ENCODE data around the gene MYO16. TPM values are rescaled to one million over a fixed set of nuclear protein-coding genes. Genes with fewer than 3 reads are reported as not detected.

MYO16 gene
- total and polyA plus RNA-seq, 2 experiments from 2014 or later = 0.13 to 0.23 TPM

DNA sequence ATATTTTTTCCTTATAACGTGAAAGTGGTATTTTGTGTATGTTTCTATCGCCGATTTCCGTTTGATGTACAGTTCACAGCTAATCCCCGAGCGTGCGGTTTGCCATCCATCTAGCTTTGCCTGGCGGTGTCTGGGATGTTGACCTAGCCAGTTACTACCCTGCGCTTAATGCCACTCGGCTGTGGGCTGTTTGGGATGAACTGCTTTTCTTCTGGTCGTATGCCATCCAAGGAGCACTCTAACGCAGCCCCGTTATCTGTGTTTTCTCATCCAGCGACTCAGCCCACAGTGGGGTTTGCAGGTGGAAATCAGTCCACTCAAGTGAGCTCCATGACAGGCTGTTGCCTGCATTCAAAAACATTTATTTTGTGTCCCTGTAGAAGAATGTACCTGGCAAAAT is 512.3 kb downstream of the MYO16 start:
- no peaks in the 10 kb centered on the region for H3K9me3 ChIP-seq (ENCODE audit: low read depth)
- TF ChIP-seq, protein P1, sequence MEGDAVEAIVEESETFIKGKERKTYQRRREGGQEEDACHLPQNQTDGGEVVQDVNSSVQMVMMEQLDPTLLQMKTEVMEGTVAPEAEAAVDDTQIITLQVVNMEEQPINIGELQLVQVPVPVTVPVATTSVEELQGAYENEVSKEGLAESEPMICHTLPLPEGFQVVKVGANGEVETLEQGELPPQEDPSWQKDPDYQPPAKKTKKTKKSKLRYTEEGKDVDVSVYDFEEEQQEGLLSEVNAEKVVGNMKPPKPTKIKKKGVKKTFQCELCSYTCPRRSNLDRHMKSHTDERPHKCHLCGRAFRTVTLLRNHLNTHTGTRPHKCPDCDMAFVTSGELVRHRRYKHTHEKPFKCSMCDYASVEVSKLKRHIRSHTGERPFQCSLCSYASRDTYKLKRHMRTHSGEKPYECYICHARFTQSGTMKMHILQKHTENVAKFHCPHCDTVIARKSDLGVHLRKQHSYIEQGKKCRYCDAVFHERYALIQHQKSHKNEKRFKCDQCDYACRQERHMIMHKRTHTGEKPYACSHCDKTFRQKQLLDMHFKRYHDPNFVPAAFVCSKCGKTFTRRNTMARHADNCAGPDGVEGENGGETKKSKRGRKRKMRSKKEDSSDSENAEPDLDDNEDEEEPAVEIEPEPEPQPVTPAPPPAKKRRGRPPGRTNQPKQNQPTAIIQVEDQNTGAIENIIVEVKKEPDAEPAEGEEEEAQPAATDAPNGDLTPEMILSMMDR (IDR thresholded peaks at IDR 0.05; ENCODE audit: poor library complexity) = no peak
- no peak for TF ChIP-seq EZH2 (IDR thresholded peaks at IDR 0.05; ENCODE audit: borderline replicate concordance)
- TF ChIP-seq EZH2phosphoT487 (IDR thresholded peaks at IDR 0.05; ENCODE audit: low read depth, severe bottlenecking, unreplicated experiment) = no peak
- H3K79me2 ChIP-seq = no peaks in the 10 kb centered on the region
- no peaks in the 10 kb centered on the region for H3K27me3 ChIP-seq
- H3K9me2 ChIP-seq (replicated peaks; ENCODE audit: insufficient read depth) = no peaks in the 10 kb centered on the region
- H3K36me3 ChIP-seq (replicated peaks; ENCODE audit: insufficient read depth, low read depth) = no peaks in the 10 kb centered on the region
- H3K4me1 ChIP-seq (ENCODE audit: insufficient read depth) = no peaks in the 10 kb centered on the region
- H3K27ac ChIP-seq = no peak overlapping the region
- no peak overlapping the region for H3K4me2 ChIP-seq
- no peak for DNase-seq (ENCODE audit: low spot score)
- no peak overlapping the region for H2AFZ ChIP-seq
- no peak overlapping the region for H3K4me3 ChIP-seq
- H4K20me1 ChIP-seq (ENCODE audit: insufficient read depth, poor library complexity, severe bottlenecking) = no peaks in the 10 kb centered on the region
- WGBS (ENCODE audit: low lambda C conversion rate, missing lambda C conversion rate) = 92% methylated on average over 14 of the region's 14 CpGs

DNA sequence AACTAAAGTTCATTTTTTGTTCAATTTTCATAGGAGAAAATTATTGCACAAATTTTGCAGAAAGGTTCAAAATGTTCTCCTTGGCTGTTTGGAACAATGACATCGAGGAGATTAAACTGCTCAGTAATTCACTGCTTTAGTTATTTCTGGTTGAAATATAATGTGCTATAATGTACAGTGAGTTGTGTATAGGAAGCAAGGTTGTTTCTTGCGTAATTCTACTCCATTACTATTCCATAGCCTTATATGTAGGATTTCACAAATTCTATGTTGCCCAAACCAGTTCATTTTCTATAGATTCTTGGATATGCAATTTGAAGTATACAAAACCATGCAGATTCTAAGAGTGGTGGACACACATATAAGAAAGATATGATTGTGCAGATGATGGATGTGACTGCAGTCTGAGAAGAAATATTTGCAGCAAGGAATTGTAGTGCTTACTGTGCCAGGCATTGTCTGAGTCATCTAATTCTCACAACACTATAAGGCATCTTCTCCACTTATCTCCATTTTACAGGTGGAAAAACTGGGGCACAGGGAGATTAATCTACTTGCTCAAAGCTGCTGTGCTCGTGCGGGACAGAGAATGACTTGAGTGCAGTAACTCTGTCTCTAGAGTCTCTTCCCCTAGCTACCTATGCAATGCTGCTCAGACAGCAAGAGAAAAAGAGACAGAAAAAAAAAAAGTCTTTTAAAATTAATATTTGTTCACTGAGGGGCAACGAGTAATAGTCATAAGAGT is 515.5 kb downstream of the MYO16 start:
- Histone ChIP-seq H3K9me3 (ENCODE audit: low read depth) (no peaks in the 10 kb centered on the region), H3K9me2 (replicated peaks; ENCODE audit: insufficient read depth) (no peaks in the 10 kb centered on the region), H3K4me1 (ENCODE audit: insufficient read depth) (no peaks in the 10 kb centered on the region), H2AFZ (no peak overlapping the region), H3K4me3 (no peak overlapping the region), H3K36me3 (replicated peaks; ENCODE audit: insufficient read depth, low read depth) (no peaks in the 10 kb centered on the region), H3K27ac (no peak overlapping the region), H3K27me3 (no peaks in the 10 kb centered on the region), H4K20me1 (ENCODE audit: insufficient read depth, poor library complexity, severe bottlenecking) (no peaks in the 10 kb centered on the region), H3K79me2 (no peaks in the 10 kb centered on the region), H3K4me2 (no peak overlapping the region)
- TF ChIP-seq, protein P1 (IDR thresholded peaks at IDR 0.05; ENCODE audit: poor library complexity) = no peak
- TF ChIP-seq EZH2 (IDR thresholded peaks at IDR 0.05; ENCODE audit: borderline replicate concordance) (no peak), EZH2phosphoT487 (IDR thresholded peaks at IDR 0.05; ENCODE audit: low read depth, severe bottlenecking, unreplicated experiment) (no peak)
- no peak for DNase-seq (ENCODE audit: low spot score)
- 67% methylated on average over 5 of the region's 5 CpGs for WGBS (ENCODE audit: low lambda C conversion rate, missing lambda C conversion rate)

DNA sequence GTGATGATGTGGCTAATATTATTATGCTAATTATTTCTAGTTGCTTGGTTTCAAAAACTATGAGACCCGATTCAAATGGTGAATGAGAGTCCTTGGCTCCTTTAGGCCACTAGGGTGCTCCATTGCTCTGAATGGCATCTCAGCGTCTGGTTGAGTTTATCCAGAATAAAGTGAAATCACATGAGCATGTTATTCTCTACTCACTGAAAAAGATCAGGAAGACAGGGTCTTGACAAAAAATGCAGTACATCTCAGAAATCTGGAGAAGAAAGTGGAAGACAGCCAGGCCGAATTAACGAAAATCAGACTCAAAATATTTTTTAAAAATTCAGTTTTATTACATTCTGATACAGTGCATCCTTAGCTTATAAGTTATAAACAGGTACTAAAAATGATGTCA is 516.2 kb downstream of the MYO16 start:
- DNase-seq (ENCODE audit: low spot score) = peak; percentile 81
- Histone ChIP-seq H3K27me3 (no peaks in the 10 kb centered on the region), H3K4me3 (no peak overlapping the region), H4K20me1 (ENCODE audit: insufficient read depth, poor library complexity, severe bottlenecking) (no peaks in the 10 kb centered on the region), H3K4me1 (ENCODE audit: insufficient read depth) (no peaks in the 10 kb centered on the region), H3K79me2 (no peaks in the 10 kb centered on the region), H3K27ac (no peak overlapping the region), H3K9me2 (replicated peaks; ENCODE audit: insufficient read depth) (no peaks in the 10 kb centered on the region), H2AFZ (no peak overlapping the region), H3K4me2 (no peak overlapping the region), H3K9me3 (ENCODE audit: low read depth) (no peaks in the 10 kb centered on the region), H3K36me3 (replicated peaks; ENCODE audit: insufficient read depth, low read depth) (no peaks in the 10 kb centered on the region)
- TF ChIP-seq EZH2 (IDR thresholded peaks at IDR 0.05; ENCODE audit: borderline replicate concordance) (no peak), EZH2phosphoT487 (IDR thresholded peaks at IDR 0.05; ENCODE audit: low read depth, severe bottlenecking, unreplicated experiment) (no peak)
- TF ChIP-seq, protein P1 (IDR thresholded peaks at IDR 0.05; ENCODE audit: poor library complexity) = peak; percentile 90
- 8% methylated on average over 4 of the region's 4 CpGs for WGBS (ENCODE audit: low lambda C conversion rate, missing lambda C conversion rate)

Data from hepatocyte (in vitro differentiated cells).